Fibroblast of mammary gland (primary cell): ENCODE data around the gene TLCD4.
"Not testable (repeated sequence)": the region's sequence is repeated elsewhere in the genome, so short reads cannot be mapped to it uniquely, and the experiment has no call there.

Experiments used
- DNase-seq: peaks from one replicate; pipeline ENCODE4 v3.0.0-alpha.2; 2010; ENCODE audit warnings: low read depth
- H3K4me3 ChIP-seq: 2 replicates; pipeline ENCODE4 v1.5.1; 2011; ENCODE audit warnings: low read depth, mild to moderate bottlenecking, low read length, moderate library complexity; ENCODE audit not compliant: control insufficient read depth
- CTCF ChIP-seq: conservative IDR thresholded peaks from 2 replicates; pipeline ENCODE4 v1.5.1; 2011; ENCODE audit warnings: low read depth, low read length, inconsistent platforms; ENCODE audit not compliant: control insufficient read depth, insufficient read depth

The TLCD4 gene

DNA sequence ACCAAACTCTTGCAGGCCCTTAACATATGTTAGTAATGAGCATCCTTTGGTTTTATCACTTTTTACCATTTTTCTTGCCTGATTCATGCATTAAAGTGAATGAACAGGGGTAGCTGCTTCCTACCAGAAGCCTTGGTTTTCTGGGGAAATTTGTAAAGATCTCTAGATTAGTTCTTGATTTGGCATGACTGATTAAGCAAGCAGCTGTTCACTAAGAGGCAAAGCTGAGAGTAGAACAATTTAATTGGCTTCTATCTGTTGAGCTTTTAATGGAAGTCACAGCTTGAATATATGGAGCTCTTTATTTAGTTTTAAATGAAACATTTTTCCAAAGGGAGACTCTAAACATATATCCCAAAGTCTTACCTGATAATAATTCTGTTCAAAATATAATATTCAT is 23.6 kb downstream of the TLCD4 start:
- H3K4me3 ChIP-seq, result no peak overlapping the region
- no peak for DNase-seq
- no peak for TF ChIP-seq CTCF

DNA sequence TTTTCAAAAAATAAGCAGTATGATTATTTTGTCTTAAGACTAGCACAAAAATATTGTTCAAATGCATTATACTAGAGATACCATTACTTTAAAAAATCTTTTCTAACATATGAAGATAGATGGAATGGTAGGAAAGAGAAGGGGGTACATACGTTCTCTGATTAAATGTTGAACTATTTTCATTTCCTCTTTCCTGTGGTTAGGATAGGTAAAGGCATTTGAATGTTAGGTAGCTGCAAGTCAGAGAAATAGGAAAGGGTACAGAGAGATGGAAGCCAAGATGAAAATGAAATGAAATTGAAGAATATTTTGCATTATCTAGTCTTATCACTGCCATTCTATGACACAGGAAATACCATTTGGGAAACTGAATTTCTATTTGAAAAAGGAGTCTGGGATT is 28.3 kb downstream of the TLCD4 start:
- no peak overlapping the region for H3K4me3 ChIP-seq
- no peak for DNase-seq
- TF ChIP-seq CTCF, result no peak

- no peak overlapping the region for H3K4me3 ChIP-seq
- no peak for DNase-seq
- TF ChIP-seq CTCF, result no peak
These were observed 29.5 kb downstream of the TLCD4 start for GRCh38 chr1:95146637-95147036.

- DNase-seq, result no peak
- no peak for TF ChIP-seq CTCF
These were observed 36.9 kb downstream of the TLCD4 start for GRCh38 chr1:95154096-95154495.

GRCh38 chr1:95165569-95165968 is 48.4 kb downstream of the TLCD4 start:
- not testable (repeated sequence) for H3K4me3 ChIP-seq, DNase-seq

More at GRCh38 chr1:95154096-95154495, 36.9 kb downstream of the TLCD4 start:
- H3K4me3 ChIP-seq, result no peak overlapping the region
